ENCODE measurements around the gene PSMB10. TPM values are rescaled to one million over a fixed set of nuclear protein-coding genes. Genes with fewer than 3 reads are reported as not detected.

Gene PSMB10
- total and polyA plus RNA-seq, 12 donors, result 12.6 to 315 (median 62.1) TPM

GRCh38 chr16:67933805-67934204, 2.8 kb downstream of the PSMB10 start:
- Histone ChIP-seq H3K27me3 (no peaks in the 10 kb centered on the region), H3K9me3 (replicated peaks in 1 of 3) (no peaks in the 10 kb centered on the region), H3K36me3 (replicated peaks in 1 of 2) (peaks cover 0 to 16% of the 10 kb centered on the region in 2 donors), H3K27ac (no peak overlapping the region), H3K4me3 (no peak overlapping the region), H3K4me1 (replicated peaks in 1 of 2) (peaks cover 8 to 19% of the 10 kb centered on the region in 2 donors)
- TF ChIP-seq CTCF (IDR thresholded peaks at IDR 0.05), result no peak
- no peak for TF ChIP-seq POLR2A (IDR thresholded peaks at IDR 0.05)
- DNase-seq, result no peak
- intact Hi-C loops (cut with DNase I), result no loop called here
- 79 to 93% (median 91%) methylated on average over 4 to 7 of the region's 7 CpGs for WGBS, 4 donors

- no peak overlapping the region for H3K4me3 ChIP-seq
- WGBS, 4 donors, result 91 to 100% (median 96%) methylated on average over 1 to 4 of the region's 4 CpGs
- H3K27ac ChIP-seq, result no peak overlapping the region
- no peak for DNase-seq
- H3K36me3 ChIP-seq (replicated peaks in 1 of 2), result peaks cover 0 to 23% of the 10 kb centered on the region in 2 donors
- no peaks in the 10 kb centered on the region for H3K9me3 ChIP-seq (replicated peaks in 1 of 3)
- H3K27me3 ChIP-seq, result no peaks in the 10 kb centered on the region
- intact Hi-C loops (cut with DNase I), result no loop called here
- peaks cover 8 to 16% of the 10 kb centered on the region in 2 donors for H3K4me1 ChIP-seq (replicated peaks in 1 of 2)
- TF ChIP-seq CTCF (IDR thresholded peaks at IDR 0.05) (no peak), POLR2A (IDR thresholded peaks at IDR 0.05) (no peak)
Measured at GRCh38 chr16:67932462-67932840, 4.2 kb downstream of the PSMB10 start.

GRCh38 chr16:67931712-67932461, 4.8 kb downstream of the PSMB10 start, which contains the start of gene CTRL:
CTRL (minus strand) TSS chr16:67931862; CDS start chr16:67931852, 10 bp downstream.
- H3K27ac ChIP-seq, result no peak within 1 kb of the TSS
- no peaks in the 10 kb centered on the region for H3K27me3 ChIP-seq
- no peak within 1 kb of the TSS for H3K4me3 ChIP-seq
- no peak for DNase-seq
- H3K36me3 ChIP-seq (replicated peaks in 1 of 2), result peaks cover 0 to 24% of the 10 kb centered on the region in 2 donors
- TF ChIP-seq CTCF (IDR thresholded peaks at IDR 0.05) (no peak), POLR2A (IDR thresholded peaks at IDR 0.05) (no peak)
- H3K4me1 ChIP-seq (replicated peaks in 1 of 2), result peaks cover 8 to 11% of the 10 kb centered on the region in 2 donors
- intact Hi-C loops (cut with DNase I), result no loop called here
- no peaks in the 10 kb centered on the region for H3K9me3 ChIP-seq (replicated peaks in 1 of 3)
- WGBS, 4 donors, result 60 to 81% (median 77%) methylated on average over 2 to 15 of the region's 15 CpGs

GRCh38 chr16:67930678-67931211, 5.9 kb downstream of the PSMB10 start:
- H3K27ac ChIP-seq, result no peak overlapping the region
- no peaks in the 10 kb centered on the region for H3K9me3 ChIP-seq (replicated peaks in 1 of 3)
- TF ChIP-seq CTCF (IDR thresholded peaks at IDR 0.05), result no peak
- no peak for TF ChIP-seq POLR2A (IDR thresholded peaks at IDR 0.05)
- H3K36me3 ChIP-seq (replicated peaks in 1 of 2), result peaks cover 0 to 24% of the 10 kb centered on the region in 2 donors
- H3K27me3 ChIP-seq, result no peaks in the 10 kb centered on the region
- H3K4me1 ChIP-seq (replicated peaks in 1 of 2), result peaks cover 8 to 19% of the 10 kb centered on the region in 2 donors
- intact Hi-C loops (cut with DNase I), result no loop called here
- no peak overlapping the region for H3K4me3 ChIP-seq
- DNase-seq, result no peak
- WGBS, 4 donors, result 87 to 94% (median 93%) methylated on average over 15 to 17 of the region's 17 CpGs
